Gastroesophageal sphincter (tissue), 3 donors: Measurements from ENCODE around the gene LINC00237.

Source experiments
- POLR2A ChIP-seq, 2 donors: fragments of 450-650 bp; IDR thresholded peaks; one replicate each; pipeline ENCODE4 v1.6.1; 2017; ENCODE audit warnings: antibody characterized with exemption in 2 of 2, mild to moderate bottlenecking in 2 of 2, moderate library complexity in 1 of 2
- TF ChIP-seq, protein P1 (sequence below), 4 experiments: fragments of 200-600 bp in 2 of 4; fragments of 450-650 bp in 2 of 4; sonication (generic) in 1 of 4; IDR thresholded peaks; one replicate each; pipeline ENCODE4 v1.5.1; 2017 to 2019; ENCODE audit warnings: antibody characterized with exemption in 4 of 4, mild to moderate bottlenecking in 2 of 4, moderate library complexity in 2 of 4

DNA sequence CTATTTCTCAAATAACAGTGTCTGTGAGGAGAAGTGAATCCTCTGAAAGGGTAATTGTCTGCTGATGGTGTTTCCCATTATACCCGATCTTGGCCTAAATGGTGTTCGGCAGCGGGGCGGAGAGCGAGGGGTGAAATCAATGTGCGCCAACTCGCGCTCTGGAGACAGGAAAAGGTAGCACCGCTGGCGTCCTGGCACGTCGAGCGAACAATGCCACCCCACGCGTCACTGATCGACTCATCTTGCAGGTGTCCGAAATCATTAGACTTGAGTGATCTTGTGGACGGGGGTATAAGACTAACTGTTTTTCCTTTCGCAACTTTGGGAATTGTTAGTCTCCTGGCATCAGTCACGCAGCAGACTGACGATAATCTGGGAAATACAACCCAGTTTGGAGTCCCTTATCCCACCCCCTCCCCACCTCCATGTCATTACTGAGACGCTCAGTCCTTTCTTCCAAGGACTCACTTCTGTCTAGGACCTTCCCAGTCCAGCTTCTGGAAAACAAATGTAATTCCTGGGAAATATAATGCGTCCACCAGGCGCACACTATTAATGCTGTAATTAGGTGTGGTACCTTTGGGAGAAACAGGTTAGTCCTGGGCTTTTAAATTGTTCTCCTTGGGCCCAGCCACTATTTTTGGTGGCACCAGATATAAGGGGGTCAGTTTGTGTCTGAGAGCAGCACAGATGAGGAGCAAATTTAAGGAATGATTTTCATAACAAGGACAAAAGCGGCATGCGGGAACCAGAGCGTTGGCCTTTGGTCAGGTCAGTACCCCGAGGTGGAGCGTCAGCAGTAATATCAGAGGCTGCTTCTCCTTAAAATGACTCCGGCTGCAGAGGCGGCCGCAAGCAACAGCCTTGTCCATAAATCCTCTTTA is 2.3 kb downstream of the LINC00237 start:
- TF ChIP-seq, protein P1, sequence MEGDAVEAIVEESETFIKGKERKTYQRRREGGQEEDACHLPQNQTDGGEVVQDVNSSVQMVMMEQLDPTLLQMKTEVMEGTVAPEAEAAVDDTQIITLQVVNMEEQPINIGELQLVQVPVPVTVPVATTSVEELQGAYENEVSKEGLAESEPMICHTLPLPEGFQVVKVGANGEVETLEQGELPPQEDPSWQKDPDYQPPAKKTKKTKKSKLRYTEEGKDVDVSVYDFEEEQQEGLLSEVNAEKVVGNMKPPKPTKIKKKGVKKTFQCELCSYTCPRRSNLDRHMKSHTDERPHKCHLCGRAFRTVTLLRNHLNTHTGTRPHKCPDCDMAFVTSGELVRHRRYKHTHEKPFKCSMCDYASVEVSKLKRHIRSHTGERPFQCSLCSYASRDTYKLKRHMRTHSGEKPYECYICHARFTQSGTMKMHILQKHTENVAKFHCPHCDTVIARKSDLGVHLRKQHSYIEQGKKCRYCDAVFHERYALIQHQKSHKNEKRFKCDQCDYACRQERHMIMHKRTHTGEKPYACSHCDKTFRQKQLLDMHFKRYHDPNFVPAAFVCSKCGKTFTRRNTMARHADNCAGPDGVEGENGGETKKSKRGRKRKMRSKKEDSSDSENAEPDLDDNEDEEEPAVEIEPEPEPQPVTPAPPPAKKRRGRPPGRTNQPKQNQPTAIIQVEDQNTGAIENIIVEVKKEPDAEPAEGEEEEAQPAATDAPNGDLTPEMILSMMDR (IDR thresholded peaks at IDR 0.05), result no peak
- TF ChIP-seq POLR2A (IDR thresholded peaks at IDR 0.05), result no peak
